GM12801 (cell line): Measurements from ENCODE around the gene MAP2K7.

ENCODE experiments used
- CTCF ChIP-seq: IDR thresholded peaks from one replicate; pipeline ENCODE4 v1.5.1; 2011; ENCODE audit warnings: control low read depth; ENCODE audit not compliant: insufficient read length; ENCODE audit errors: extremely low read depth

MAP2K7 gene

GRCh38 chr19:7963566-7963965, 59.9 kb downstream of the MAP2K7 start:
- TF ChIP-seq CTCF = no peak
